Activated CD4-positive, alpha-beta T cell treated with anti-CD3 and anti-CD28 coated beads for 4 hours (primary cell): ENCODE data around the gene CDK4.

Experiments
- DNase-seq, 2 donors: peaks; one replicate each; pipeline ENCODE4 v3.0.0-alpha.2; 2020

The CDK4 gene

GRCh38 chr12:57755194-57755453 lies 3.0 kb upstream of the CDK4 start:
- DNase-seq, result no peak

DNA sequence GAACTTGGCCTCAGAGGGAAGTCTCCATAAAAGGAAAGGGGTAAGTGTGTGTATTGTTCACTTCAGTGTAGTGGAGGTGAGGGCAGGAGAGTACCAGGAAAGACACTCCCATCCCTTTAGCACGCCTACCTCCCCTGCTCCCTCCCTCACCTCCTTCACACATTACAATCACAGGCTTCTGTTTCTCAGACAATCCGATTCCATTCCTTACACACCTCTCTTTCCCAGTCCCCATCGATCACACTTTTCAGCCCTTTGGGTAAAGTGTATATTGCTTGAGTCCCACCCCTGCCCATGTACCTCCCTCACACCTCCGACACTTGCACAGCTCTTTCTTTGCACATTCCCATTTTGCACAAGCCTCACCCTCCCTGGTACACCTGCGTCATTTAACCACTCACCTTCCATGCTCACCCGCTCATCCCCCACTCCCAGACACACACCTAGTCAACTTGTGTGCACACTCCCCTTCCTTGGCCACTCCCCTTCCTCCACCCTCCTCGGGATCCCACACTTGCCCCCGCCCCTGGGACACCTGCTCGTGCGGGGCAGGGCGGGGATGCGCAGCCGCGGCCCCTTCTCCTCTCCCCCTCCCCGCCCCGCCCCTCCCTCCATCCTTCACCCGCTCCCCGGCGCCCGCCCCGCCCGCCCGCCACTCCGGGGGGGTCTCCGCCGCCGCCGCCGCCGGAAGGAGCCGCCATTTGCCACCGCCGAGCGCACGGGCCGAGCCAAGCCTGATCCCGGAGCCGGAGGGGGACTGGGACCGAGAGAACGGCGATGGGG lies 2.5 kb upstream of the CDK4 start, which contains the start of gene MARCHF9:
Gene MARCHF9 (plus strand): TSS at position 693 of the 783 bp plus-strand sequence. CDS start 426 bp downstream, outside the sequence.
- DNase-seq, result peak; percentile 86 to 87

GRCh38 chr12:57753756-57754337 lies 1.7 kb upstream of the CDK4 start:
- DNase-seq, result no peak

- DNase-seq, result no peak
Observed at GRCh38 chr12:57752668-57753000, 524 bp upstream of the CDK4 start.

- no peak for DNase-seq
Observed at GRCh38 chr12:57751432-57751787, 700 bp downstream of the CDK4 start.

DNA sequence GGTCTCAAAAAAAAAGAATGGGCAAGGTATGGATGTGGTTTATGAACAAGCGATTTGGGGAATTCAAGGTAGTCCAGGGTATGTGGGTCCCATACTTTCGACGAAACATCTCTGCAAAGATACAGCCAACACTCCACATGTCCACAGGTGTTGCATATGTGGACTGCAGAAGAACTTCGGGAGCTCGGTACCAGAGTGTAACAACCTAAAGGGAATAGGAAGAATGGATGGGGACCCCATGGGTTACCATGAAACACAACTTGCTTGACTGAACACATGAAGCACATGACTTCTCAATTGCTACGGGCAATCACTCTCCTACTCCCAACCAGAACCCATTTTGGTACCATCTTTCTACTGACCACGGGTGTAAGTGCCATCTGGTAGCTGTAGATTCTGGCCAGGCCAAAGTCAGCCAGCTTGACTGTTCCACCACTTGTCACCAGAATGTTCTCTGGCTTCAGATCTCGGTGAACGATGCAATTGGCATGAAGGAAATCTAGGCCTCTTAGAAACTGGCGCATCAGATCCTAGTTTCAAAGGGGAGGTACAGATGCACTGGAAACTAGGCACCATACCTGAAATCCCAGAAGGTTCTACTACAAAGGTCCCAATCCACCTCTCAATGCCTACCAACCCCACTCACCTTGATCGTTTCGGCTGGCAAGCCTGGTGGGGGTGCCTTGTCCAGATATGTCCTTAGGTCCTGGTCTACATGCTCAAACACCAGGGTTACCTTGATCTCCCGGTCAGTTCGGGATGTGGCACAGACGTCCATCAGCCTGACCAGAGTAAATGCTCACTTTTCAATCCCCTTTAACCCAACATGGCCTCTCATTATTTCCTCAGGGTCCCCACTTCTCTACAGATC lies 1.3 kb downstream of the CDK4 start:
- DNase-seq, result no peak

DNA sequence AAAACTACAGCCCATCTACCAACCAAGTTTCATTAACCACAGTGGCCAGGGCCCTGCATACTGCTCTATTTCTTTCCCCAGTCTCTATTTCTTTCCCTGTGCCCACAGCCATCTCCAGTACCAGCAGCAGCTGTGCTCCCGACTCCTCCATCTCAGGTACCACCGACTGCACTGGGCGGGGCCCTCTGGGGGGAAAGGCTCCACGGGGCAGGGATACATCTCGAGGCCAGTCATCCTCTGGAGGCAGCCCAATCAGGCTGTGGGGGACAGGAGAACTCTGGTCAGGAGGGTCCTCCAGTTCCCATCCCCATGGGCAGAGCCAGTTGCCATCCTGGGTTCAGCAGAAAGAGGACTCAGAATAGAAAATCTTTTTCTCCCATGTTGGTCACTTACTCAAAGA lies 3.0 kb downstream of the CDK4 start:
- no peak for DNase-seq

GRCh38 chr12:57746025-57746424 lies 6.1 kb downstream of the CDK4 start:
- no peak for DNase-seq

- no peak for DNase-seq
Observed at GRCh38 chr12:57745485-57745881, 6.6 kb downstream of the CDK4 start.

- DNase-seq, result peak; percentile 93 to 94
Observed at GRCh38 chr12:57744777-57745484, 7.2 kb downstream of the CDK4 start, which contains the start of gene TSPAN31. TSS of gene TSPAN31 (plus strand) at chr12:57745039. CDS start at chr12:57745155, 116 bp downstream.

DNA sequence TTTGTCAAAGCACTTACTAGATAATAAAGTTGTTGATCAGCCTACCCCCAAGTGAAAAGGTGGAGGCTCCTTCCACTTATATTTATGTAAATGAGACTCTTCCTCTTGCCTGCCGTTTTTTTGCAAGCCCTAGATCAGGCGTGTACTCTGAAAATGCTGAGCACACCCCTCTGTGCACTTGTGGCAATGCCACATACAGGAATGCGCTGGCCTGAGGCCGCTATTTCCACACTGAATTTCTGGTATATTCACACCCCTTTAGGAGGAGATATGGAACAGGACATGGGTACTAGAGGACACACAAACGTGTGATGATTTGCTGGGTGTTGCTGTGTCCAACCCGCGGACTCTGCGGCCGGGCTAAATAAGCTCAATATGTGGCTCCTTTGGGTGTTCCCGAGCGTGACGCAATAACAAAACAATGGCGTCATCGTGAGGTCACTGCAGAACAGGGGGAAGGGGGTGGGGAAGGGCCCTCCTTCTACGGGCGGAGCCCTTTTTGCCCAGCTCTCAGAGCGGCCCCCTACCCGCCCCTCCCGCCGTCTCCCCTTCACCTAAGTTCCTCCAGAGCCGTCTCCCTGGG lies 7.8 kb downstream of the CDK4 start:
- peak; percentile 61 to 69 for DNase-seq

DNA sequence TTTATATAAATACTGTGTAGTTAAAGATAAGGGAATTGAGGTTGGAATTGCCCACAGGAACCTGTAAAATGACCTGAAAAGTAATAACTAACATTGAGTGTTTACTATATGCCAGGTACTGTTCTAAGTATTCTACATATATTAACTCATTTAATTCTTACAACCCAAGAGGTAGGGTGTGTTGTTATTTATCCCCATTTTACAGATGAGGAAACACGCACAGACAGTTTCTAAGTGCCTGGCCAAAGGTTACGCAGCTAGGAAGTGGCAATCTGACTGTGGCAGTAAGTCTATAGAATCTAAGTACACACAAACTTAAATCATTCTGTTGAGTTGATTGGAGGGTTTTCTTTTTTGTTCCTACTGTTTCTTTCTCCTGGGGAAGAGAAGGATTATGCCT lies 8.3 kb downstream of the CDK4 start:
- DNase-seq, result no peak

- DNase-seq, result peak; percentile 73 to 80
Observed at GRCh38 chr12:57741844-57742738, 10.0 kb downstream of the CDK4 start.

- DNase-seq, result no peak
Observed at GRCh38 chr12:57741413-57741789, 10.7 kb downstream of the CDK4 start.

DNA sequence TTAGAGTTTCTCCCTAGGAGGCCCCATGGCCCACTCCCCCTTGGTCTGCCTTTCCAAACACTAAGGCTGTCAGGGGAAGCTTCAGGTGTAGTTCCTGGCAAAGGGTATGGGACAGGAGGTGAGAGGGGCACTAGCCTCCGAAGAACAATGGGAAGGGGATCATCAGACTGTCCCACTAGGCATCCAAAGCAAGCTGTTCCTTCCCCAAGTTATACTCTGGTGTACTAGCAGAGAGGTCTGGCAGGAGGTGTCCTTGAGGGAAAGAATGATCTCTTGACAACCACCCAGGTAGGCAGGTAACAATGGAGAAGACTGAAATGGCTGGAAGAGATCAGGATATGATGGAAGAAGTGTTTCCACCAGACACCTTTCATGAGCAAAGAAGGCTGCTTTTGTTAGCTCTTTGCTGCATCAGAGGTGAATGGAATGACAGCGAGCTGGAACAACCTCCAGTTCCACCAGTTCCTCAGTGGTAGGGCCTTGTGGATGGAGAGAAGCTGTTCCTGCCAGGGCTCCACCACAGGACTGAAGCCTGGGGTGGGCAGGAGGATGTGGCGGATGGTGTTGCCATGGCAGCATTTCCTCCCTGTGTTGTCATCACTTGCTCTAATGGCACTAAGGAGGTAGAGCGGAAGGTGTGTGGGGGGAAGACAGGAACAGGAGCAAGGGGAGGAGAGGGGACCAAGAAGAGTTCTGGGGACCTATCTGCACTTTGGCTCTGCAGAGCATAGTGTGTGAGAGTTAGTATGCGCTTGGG lies 11.3 kb downstream of the CDK4 start:
- DNase-seq, result peak; percentile 70 to 72

GRCh38 chr12:57739914-57740538 lies 12.1 kb downstream of the CDK4 start:
- DNase-seq, result no peak

DNA sequence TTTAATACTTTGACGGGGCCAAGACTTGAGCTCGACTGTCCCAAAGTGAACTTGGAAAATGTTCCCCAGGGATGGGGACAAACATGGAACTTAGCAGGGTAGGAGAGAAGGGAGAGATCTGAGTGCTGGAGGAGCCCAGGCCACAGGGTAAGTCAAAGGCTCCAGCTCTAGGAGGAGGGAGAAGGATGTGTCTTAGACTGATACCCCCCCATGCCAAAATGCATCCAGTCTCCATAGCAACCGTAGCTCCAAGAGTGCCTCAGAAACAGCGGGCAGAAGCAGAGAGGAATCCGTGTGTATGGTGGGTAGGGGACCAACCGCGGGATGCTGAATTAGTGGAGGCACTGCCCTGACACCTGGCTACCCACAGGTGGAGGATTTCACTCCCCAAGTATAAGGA lies 12.7 kb downstream of the CDK4 start:
- no peak for DNase-seq

DNA sequence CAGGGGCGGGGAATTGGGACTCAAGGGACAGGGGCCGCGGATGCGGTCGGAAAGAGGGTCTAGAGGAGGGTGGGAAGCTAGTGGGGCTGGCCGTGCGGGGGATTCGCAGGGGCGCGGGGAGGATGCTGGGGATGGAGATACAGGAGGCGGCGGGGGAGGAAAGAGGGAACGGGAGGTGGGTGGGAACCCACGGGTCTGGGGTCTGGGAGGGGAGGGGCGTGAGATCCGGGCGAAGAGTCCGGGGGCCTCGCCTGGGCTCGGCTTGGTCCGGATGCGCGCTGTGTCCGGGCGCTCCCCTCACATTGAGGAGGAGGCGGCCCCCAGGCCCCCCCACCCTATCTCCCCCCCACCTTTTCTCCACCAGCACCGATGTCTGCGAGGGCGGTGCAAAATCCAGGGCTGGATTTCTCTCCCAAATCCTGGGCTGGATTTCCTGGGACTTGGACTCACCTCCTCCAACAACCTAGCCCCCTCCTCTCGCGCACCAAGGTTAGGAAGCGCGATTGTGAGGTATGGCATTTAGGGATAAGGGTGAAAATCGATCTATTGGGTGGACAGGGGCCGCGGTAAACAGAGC lies 13.4 kb downstream of the CDK4 start, which contains the start of gene AGAP2:
Gene AGAP2 (minus strand): TSS at position 82 of the 577 bp plus-strand sequence. CDS start 496 bp downstream, outside the sequence.
- DNase-seq, result no peak

GRCh38 chr12:57737467-57738460 lies 14.3 kb downstream of the CDK4 start:
- DNase-seq, result no peak
